ENCODE data around the gene PRKG1.
A peak's percentile ranks its signal among the peaks of the same experiment; 100 is the strongest.
"Not testable (repeated sequence)": the region's sequence is repeated elsewhere in the genome, so short reads cannot be mapped to it uniquely, and the experiment has no call there.

The PRKG1 gene

GRCh38 chr10:52128056-52128683, 1053.9 kb downstream of the PRKG1 start:
- no peak for DNase-seq (ENCODE audit: low spot score)

GRCh38 chr10:52129410-52130178, 1055.3 kb downstream of the PRKG1 start:
- DNase-seq (ENCODE audit: low spot score): no peak

GRCh38 chr10:52135101-52135500, 1060.8 kb downstream of the PRKG1 start:
- no peak for DNase-seq (ENCODE audit: low spot score)

- DNase-seq (ENCODE audit: low spot score): no peak
Observed at GRCh38 chr10:52136921-52137320, 1062.6 kb downstream of the PRKG1 start.

GRCh38 chr10:52143338-52143737, 1069.1 kb downstream of the PRKG1 start:
- DNase-seq (ENCODE audit: low spot score): no peak

GRCh38 chr10:52145636-52146035, 1071.3 kb downstream of the PRKG1 start:
- no peak for DNase-seq (ENCODE audit: low spot score)

GRCh38 chr10:52146766-52147165, 1072.5 kb downstream of the PRKG1 start:
- no peak for DNase-seq (ENCODE audit: low spot score)

- DNase-seq (ENCODE audit: low spot score): no peak
Observed at GRCh38 chr10:52170776-52171175, 1096.5 kb downstream of the PRKG1 start.

GRCh38 chr10:52172581-52172980, 1098.3 kb downstream of the PRKG1 start:
- DNase-seq (ENCODE audit: low spot score): peak; percentile 27

- no peak for DNase-seq (ENCODE audit: low spot score)
Observed at GRCh38 chr10:52185256-52185655, 1111.0 kb downstream of the PRKG1 start.

GRCh38 chr10:52187521-52188258, 1113.4 kb downstream of the PRKG1 start:
- DNase-seq (ENCODE audit: low spot score): no peak

- DNase-seq (ENCODE audit: low spot score): no peak
Observed at GRCh38 chr10:52191049-52191448, 1116.8 kb downstream of the PRKG1 start.

- no peak for DNase-seq (ENCODE audit: low spot score)
Observed at GRCh38 chr10:52194191-52194590, 1119.9 kb downstream of the PRKG1 start.

- DNase-seq (ENCODE audit: low spot score): no peak
Observed at GRCh38 chr10:52194716-52195115, 1120.4 kb downstream of the PRKG1 start.

- DNase-seq (ENCODE audit: low spot score): no peak
Observed at GRCh38 chr10:52197098-52197497, 1122.8 kb downstream of the PRKG1 start.

- no peak for DNase-seq (ENCODE audit: low spot score)
Observed at GRCh38 chr10:52198540-52198939, 1124.3 kb downstream of the PRKG1 start.

GRCh38 chr10:52204906-52205305, 1130.6 kb downstream of the PRKG1 start:
- DNase-seq (ENCODE audit: low spot score): not testable (repeated sequence)

- no peak for DNase-seq (ENCODE audit: low spot score)
Observed at GRCh38 chr10:52208365-52208764, 1134.1 kb downstream of the PRKG1 start.

- DNase-seq (ENCODE audit: low spot score): no peak
Observed at GRCh38 chr10:52210161-52210560, 1135.9 kb downstream of the PRKG1 start.

- no peak for DNase-seq (ENCODE audit: low spot score)
Observed at GRCh38 chr10:52212062-52212461, 1137.8 kb downstream of the PRKG1 start.

- DNase-seq (ENCODE audit: low spot score): no peak
Observed at GRCh38 chr10:52212802-52213201, 1138.5 kb downstream of the PRKG1 start.

- DNase-seq (ENCODE audit: low spot score): peak; percentile 12
Observed at GRCh38 chr10:52213321-52213752, 1139.0 kb downstream of the PRKG1 start.

Data from RKO (cell line).